IPS-20b (cell line): Measurements from ENCODE around the gene HGFAC.

Experiments
- H3K27ac ChIP-seq: one replicate; pipeline ENCODE4 v1.5.1; 2013; ENCODE audit warnings: low read length
- H3K27me3 ChIP-seq: 2 replicates; pipeline ENCODE4 v1.6.1; 2013; ENCODE audit warnings: mild to moderate bottlenecking, low read length, inconsistent platforms; ENCODE audit not compliant: insufficient read depth
- H3K36me3 ChIP-seq: 2 replicates; pipeline ENCODE4 v1.6.1; 2013; ENCODE audit warnings: low read depth, mild to moderate bottlenecking, inconsistent platforms, low read length, moderate library complexity; ENCODE audit not compliant: insufficient read depth
- H3K4me1 ChIP-seq: 2 replicates; pipeline ENCODE4 v1.6.1; 2013; ENCODE audit warnings: mild to moderate bottlenecking, control low read depth, inconsistent platforms, low read length, moderate library complexity; ENCODE audit not compliant: insufficient read depth
- H3K4me3 ChIP-seq: 2 replicates; pipeline ENCODE4 v1.5.1; 2013; ENCODE audit warnings: mild to moderate bottlenecking, low read length, inconsistent platforms
- H3K9ac ChIP-seq: 2 replicates; pipeline ENCODE4 v1.6.1; 2013; ENCODE audit warnings: low read depth, mild to moderate bottlenecking, inconsistent platforms, low read length, moderate library complexity
- H3K9me3 ChIP-seq: 2 replicates; pipeline ENCODE4 v1.6.1; 2013; ENCODE audit warnings: mild to moderate bottlenecking, low read depth, low read length, inconsistent platforms; ENCODE audit not compliant: insufficient read depth

The HGFAC gene

GRCh38 chr4:3461515-3462291 lies 19.9 kb downstream of the HGFAC start:
- Histone ChIP-seq H3K27ac (no peak overlapping the region), H3K4me1 (no peaks in the 10 kb centered on the region), H3K9me3 (no peaks in the 10 kb centered on the region), H3K36me3 (no peaks in the 10 kb centered on the region), H3K4me3 (no peak overlapping the region), H3K9ac (no peak overlapping the region), H3K27me3 (peaks cover 95% of the 10 kb centered on the region)

GRCh38 chr4:3462321-3462789 lies 20.6 kb downstream of the HGFAC start:
- Histone ChIP-seq H3K27me3 (peaks cover 89% of the 10 kb centered on the region), H3K4me3 (no peak overlapping the region), H3K36me3 (no peaks in the 10 kb centered on the region), H3K9me3 (no peaks in the 10 kb centered on the region), H3K27ac (no peak overlapping the region), H3K4me1 (no peaks in the 10 kb centered on the region), H3K9ac (no peak overlapping the region)

- H3K4me3 ChIP-seq: no peak within 1 kb of the TSS
- H3K9me3 ChIP-seq: no peaks in the 10 kb centered on the region
- no peak within 1 kb of the TSS for H3K27ac ChIP-seq
- peaks cover 84% of the 10 kb centered on the region for H3K27me3 ChIP-seq
- no peaks in the 10 kb centered on the region for H3K36me3 ChIP-seq
- H3K4me1 ChIP-seq: no peaks in the 10 kb centered on the region
- H3K9ac ChIP-seq: no peak within 1 kb of the TSS
These were observed 21.1 kb downstream of the HGFAC start, which contains the start of gene DOK7 for GRCh38 chr4:3462790-3463415. Gene DOK7, plus strand, starts transcription at chr4:3463306. Its CDS starts 70 bp downstream, at chr4:3463376.

- Histone ChIP-seq H3K9ac (no peak overlapping the region), H3K27ac (no peak overlapping the region), H3K4me1 (no peaks in the 10 kb centered on the region), H3K4me3 (no peak overlapping the region), H3K9me3 (no peaks in the 10 kb centered on the region), H3K36me3 (no peaks in the 10 kb centered on the region), H3K27me3 (peaks cover 81% of the 10 kb centered on the region)
These were observed 22.0 kb downstream of the HGFAC start for GRCh38 chr4:3463556-3464348.

- no peaks in the 10 kb centered on the region for H3K36me3 ChIP-seq
- H3K27ac ChIP-seq: no peak overlapping the region
- no peaks in the 10 kb centered on the region for H3K9me3 ChIP-seq
- no peak overlapping the region for H3K9ac ChIP-seq
- H3K27me3 ChIP-seq: peaks cover 76% of the 10 kb centered on the region
- H3K4me1 ChIP-seq: no peaks in the 10 kb centered on the region
- no peak overlapping the region for H3K4me3 ChIP-seq
These were observed 22.7 kb downstream of the HGFAC start for GRCh38 chr4:3464349-3464905.

GRCh38 chr4:3464911-3465697 lies 23.3 kb downstream of the HGFAC start:
- Histone ChIP-seq H3K4me1 (no peaks in the 10 kb centered on the region), H3K36me3 (no peaks in the 10 kb centered on the region), H3K27me3 (peaks cover 76% of the 10 kb centered on the region), H3K9me3 (no peaks in the 10 kb centered on the region), H3K4me3 (no peak overlapping the region), H3K9ac (no peak overlapping the region), H3K27ac (no peak overlapping the region)

- H3K9ac ChIP-seq: no peak overlapping the region
- no peaks in the 10 kb centered on the region for H3K4me1 ChIP-seq
- H3K27me3 ChIP-seq: peaks cover 76% of the 10 kb centered on the region
These were observed 24.2 kb downstream of the HGFAC start for GRCh38 chr4:3465698-3466671.

GRCh38 chr4:3466691-3467600 lies 25.2 kb downstream of the HGFAC start:
- Histone ChIP-seq H3K4me3 (no peak overlapping the region), H3K4me1 (no peaks in the 10 kb centered on the region), H3K9me3 (no peaks in the 10 kb centered on the region), H3K27ac (no peak overlapping the region), H3K27me3 (peaks cover 76% of the 10 kb centered on the region), H3K9ac (no peak overlapping the region), H3K36me3 (no peaks in the 10 kb centered on the region)

More at GRCh38 chr4:3465698-3466671, 24.2 kb downstream of the HGFAC start:
- no peak overlapping the region for H3K4me3 ChIP-seq
- no peaks in the 10 kb centered on the region for H3K36me3 ChIP-seq
- no peak overlapping the region for H3K27ac ChIP-seq
- no peaks in the 10 kb centered on the region for H3K9me3 ChIP-seq

- Histone ChIP-seq H3K9ac (no peak overlapping the region), H3K4me3 (no peak overlapping the region), H3K27me3 (peaks cover 76% of the 10 kb centered on the region), H3K9me3 (no peaks in the 10 kb centered on the region), H3K36me3 (no peaks in the 10 kb centered on the region), H3K4me1 (no peaks in the 10 kb centered on the region), H3K27ac (no peak overlapping the region)
These were observed 25.8 kb downstream of the HGFAC start for GRCh38 chr4:3467601-3468031.
